ENCODE results near the gene PROCA1.

Gene PROCA1

GRCh38 chr17:28711723-28712031 lies at the start of gene PROCA1:
Gene PROCA1, minus strand, starts transcription at chr17:28711888. Its CDS starts 228 bp downstream, at chr17:28711660.
- Histone ChIP-seq H3K27ac (ENCODE audit: low read depth, low read length) (peak within 1 kb of the TSS; percentile 47), H3F3A (ENCODE audit: insufficient read depth) (peaks cover 9% of the 10 kb centered on the region)

GRCh38 chr17:28760601-28761562 lies 49.2 kb upstream of the PROCA1 start:
- TF ChIP-seq CTCF (IDR thresholded peaks at IDR 0.05; ENCODE audit: insufficient read depth, low read length, poor library complexity, severe bottlenecking) = no peak
- no peak for TF ChIP-seq EZH2phosphoT487 (conservative IDR thresholded peaks at IDR 0.05; ENCODE audit: low read length)
- Histone ChIP-seq H3K36me3 (ENCODE audit: low read length) (no peaks in the 10 kb centered on the region), H3K4me2 (ENCODE audit: low read depth, low read length, poor library complexity, severe bottlenecking) (no peak overlapping the region), H2AFZ (ENCODE audit: low read depth, low read length, severe bottlenecking) (no peak overlapping the region), H3K79me2 (ENCODE audit: insufficient read depth, low read length) (0 out of 2 replicates have a peak, but pooled peaks cover 5% of the 10 kb centered on the region), H3K27me3 (ENCODE audit: low read length) (no peaks in the 10 kb centered on the region), H3K4me3 (ENCODE audit: insufficient read depth, low read length, poor library complexity, severe bottlenecking) (no peak overlapping the region), H3K9me3 (ENCODE audit: insufficient read depth, low read length) (no peaks in the 10 kb centered on the region), H4K20me1 (ENCODE audit: low read depth, low read length) (no peaks in the 10 kb centered on the region), H3F3A (ENCODE audit: insufficient read depth) (peaks cover 23% of the 10 kb centered on the region), H3K9me2 (replicated peaks; ENCODE audit: insufficient read depth, low read length) (no peaks in the 10 kb centered on the region), H3K9ac (ENCODE audit: low read length) (no peak overlapping the region), H3K27ac (ENCODE audit: low read depth, low read length) (no peak overlapping the region)

More at GRCh38 chr17:28711723-28712031, at the start of gene PROCA1:
- Histone ChIP-seq H3K4me2 (ENCODE audit: low read depth, low read length, poor library complexity, severe bottlenecking) (peak within 1 kb of the TSS; percentile 90), H2AFZ (ENCODE audit: low read depth, low read length, severe bottlenecking) (peak within 1 kb of the TSS; percentile 88), H3K79me2 (ENCODE audit: insufficient read depth, low read length) (no peaks in the 10 kb centered on the region), H3K36me3 (ENCODE audit: low read length) (no peaks in the 10 kb centered on the region), H3K4me3 (ENCODE audit: insufficient read depth, low read length, poor library complexity, severe bottlenecking) (peak within 1 kb of the TSS; percentile 70), H4K20me1 (ENCODE audit: low read depth, low read length) (no peaks in the 10 kb centered on the region), H3K9ac (ENCODE audit: low read length) (peak within 1 kb of the TSS; percentile 69), H3K27me3 (ENCODE audit: low read length) (no peaks in the 10 kb centered on the region), H3K9me3 (ENCODE audit: insufficient read depth, low read length) (no peaks in the 10 kb centered on the region), H3K9me2 (replicated peaks; ENCODE audit: insufficient read depth, low read length) (no peaks in the 10 kb centered on the region)
- TF ChIP-seq CTCF (IDR thresholded peaks at IDR 0.05; ENCODE audit: insufficient read depth, low read length, poor library complexity, severe bottlenecking) (no peak), EZH2phosphoT487 (conservative IDR thresholded peaks at IDR 0.05; ENCODE audit: low read length) (no peak)

- no peaks in the 10 kb centered on the region for H3K36me3 ChIP-seq (ENCODE audit: low read length)
- H3F3A ChIP-seq (ENCODE audit: insufficient read depth) = peaks cover 12% of the 10 kb centered on the region
- H3K4me3 ChIP-seq (ENCODE audit: insufficient read depth, low read length, poor library complexity, severe bottlenecking) = no peak overlapping the region
- no peak overlapping the region for H3K9ac ChIP-seq (ENCODE audit: low read length)
- 0 out of 2 replicates have a peak, but pooled peaks cover 5% of the 10 kb centered on the region for H3K79me2 ChIP-seq (ENCODE audit: insufficient read depth, low read length)
- H3K9me3 ChIP-seq (ENCODE audit: insufficient read depth, low read length) = no peaks in the 10 kb centered on the region
- no peaks in the 10 kb centered on the region for H3K9me2 ChIP-seq (replicated peaks; ENCODE audit: insufficient read depth, low read length)
- H2AFZ ChIP-seq (ENCODE audit: low read depth, low read length, severe bottlenecking) = no peak overlapping the region
- TF ChIP-seq CTCF (IDR thresholded peaks at IDR 0.05; ENCODE audit: insufficient read depth, low read length, poor library complexity, severe bottlenecking) (no peak), EZH2phosphoT487 (conservative IDR thresholded peaks at IDR 0.05; ENCODE audit: low read length) (no peak)
- H3K27ac ChIP-seq (ENCODE audit: low read depth, low read length) = no peak overlapping the region
- H3K4me2 ChIP-seq (ENCODE audit: low read depth, low read length, poor library complexity, severe bottlenecking) = no peak overlapping the region
- H4K20me1 ChIP-seq (ENCODE audit: low read depth, low read length) = no peaks in the 10 kb centered on the region
- H3K27me3 ChIP-seq (ENCODE audit: low read length) = no peaks in the 10 kb centered on the region
These were observed 47.7 kb upstream of the PROCA1 start for GRCh38 chr17:28759256-28759865.

Measured in SU-DHL-6 (cell line).